NCI-H510A (cell line): ENCODE data around the gene PRKCE.

Experiments used
- DNase-seq: peaks from one replicate; lab custom pipeline; 2025; lab: John Stamatoyannopoulos, UW

Gene PRKCE

DNA sequence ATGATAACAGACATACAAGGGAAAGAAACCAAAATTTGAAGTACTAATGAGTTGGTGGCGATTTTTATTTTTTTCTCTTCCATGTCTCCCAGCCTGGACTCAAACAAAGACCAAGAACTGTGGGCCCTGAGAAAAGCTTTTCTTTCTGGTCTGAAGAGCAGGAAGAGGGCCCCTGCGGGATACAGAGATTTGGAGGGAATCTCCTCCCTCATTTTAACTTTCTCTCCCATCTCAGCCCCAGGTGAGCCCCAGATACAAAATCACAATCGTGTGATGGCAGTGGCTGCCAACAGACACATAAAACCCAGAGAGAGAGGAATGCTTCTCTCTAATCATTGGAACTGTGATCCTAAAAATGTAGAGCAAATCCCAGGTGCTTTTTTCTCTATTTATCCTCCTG is 19.5 kb upstream of the PRKCE start:
- DNase-seq: no peak

DNA sequence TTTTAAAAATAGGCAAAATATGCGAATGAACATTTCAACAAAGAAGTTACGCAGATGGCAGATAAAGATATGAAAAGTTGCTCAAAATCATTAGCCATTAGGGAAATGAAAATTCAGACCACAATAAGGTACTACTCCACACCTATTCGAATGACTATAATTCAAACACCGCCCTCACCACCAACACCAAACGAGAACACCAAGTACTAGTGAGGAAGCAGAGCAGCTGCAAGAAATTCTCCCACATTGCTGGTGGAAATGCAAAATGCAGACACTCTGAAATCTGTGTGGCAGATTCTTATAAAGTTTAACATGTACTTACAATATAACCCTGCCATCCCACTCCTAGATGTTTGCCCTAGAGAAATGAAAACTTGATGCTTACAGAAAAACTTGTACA is 17.3 kb upstream of the PRKCE start:
- no peak for DNase-seq

DNA sequence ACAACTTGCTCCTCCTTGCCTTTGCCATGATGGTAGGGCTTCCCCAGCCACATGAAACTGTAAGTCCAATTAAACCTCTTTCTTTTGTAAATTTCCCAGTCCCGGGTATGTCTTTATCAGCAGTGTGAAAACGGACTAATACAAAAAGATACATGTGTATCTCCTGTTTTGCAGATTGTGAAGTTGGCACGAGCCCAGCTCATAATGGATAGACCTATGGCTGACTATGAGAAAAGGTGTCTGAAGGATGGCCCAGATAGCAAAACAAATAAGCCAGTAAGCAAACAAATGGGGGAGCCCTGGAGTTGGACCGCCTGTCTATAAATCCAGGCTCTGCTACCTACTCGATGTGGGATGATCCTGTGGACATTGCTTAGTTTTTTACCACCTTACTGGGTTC is 15.5 kb upstream of the PRKCE start:
- DNase-seq: peak; percentile 41

DNA sequence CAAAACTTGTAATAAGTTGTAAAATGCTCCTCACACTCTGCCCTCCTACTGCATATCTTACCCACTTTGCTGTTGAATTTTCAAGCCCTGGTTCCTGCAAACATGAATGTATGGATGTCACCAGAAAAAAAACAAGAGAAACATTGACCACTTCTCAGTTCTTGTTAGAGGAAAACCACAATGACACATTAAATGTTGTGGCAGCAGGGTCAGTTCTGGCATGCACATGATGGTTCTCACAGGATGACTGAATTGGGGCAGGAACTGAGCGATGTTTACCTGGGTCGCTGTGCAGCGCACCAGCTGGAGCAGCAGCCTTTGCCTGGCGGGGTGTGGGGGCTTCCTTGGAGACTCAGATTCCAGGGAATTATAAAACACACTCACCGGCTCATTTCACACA is 14.0 kb upstream of the PRKCE start:
- DNase-seq: no peak

DNA sequence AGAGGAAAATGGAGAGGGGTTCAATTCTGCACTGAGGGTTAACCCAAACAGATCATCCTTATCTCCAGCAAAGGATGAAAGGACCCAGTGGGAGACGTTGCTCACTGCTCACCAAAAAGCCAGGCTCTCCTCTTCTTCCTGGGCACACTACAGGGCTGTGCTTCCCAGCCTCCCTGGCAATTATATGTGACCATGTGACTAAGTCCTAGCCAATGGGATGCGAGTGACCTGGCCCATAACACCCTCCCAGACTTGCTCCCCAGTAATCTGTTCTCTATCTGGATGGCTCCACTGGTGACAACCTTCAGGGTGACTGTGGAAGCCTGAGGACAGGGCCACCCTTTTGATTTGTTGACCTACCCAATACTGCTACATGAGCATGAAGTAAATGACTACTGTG is 10.9 kb upstream of the PRKCE start:
- DNase-seq: no peak

DNA sequence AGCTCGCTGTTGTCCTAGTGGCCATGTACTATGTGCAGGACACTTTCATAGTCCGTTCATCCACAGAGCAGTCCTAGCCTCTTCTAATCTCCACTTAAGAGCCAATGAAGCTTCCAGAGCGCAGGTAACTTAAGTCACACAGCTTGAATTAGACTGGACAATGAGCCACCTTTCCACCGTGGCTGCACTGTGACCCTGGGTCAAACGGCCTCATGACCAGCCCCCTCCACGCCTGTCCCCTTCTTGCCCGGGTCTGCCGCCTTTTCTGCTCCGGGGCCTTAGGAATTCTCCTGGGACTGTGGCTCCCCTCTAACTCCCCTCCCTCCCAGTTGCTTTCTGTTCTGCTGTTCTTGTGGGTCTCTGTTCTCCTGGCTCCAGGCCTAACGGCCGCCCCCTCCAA is 8.4 kb upstream of the PRKCE start:
- no peak for DNase-seq

DNA sequence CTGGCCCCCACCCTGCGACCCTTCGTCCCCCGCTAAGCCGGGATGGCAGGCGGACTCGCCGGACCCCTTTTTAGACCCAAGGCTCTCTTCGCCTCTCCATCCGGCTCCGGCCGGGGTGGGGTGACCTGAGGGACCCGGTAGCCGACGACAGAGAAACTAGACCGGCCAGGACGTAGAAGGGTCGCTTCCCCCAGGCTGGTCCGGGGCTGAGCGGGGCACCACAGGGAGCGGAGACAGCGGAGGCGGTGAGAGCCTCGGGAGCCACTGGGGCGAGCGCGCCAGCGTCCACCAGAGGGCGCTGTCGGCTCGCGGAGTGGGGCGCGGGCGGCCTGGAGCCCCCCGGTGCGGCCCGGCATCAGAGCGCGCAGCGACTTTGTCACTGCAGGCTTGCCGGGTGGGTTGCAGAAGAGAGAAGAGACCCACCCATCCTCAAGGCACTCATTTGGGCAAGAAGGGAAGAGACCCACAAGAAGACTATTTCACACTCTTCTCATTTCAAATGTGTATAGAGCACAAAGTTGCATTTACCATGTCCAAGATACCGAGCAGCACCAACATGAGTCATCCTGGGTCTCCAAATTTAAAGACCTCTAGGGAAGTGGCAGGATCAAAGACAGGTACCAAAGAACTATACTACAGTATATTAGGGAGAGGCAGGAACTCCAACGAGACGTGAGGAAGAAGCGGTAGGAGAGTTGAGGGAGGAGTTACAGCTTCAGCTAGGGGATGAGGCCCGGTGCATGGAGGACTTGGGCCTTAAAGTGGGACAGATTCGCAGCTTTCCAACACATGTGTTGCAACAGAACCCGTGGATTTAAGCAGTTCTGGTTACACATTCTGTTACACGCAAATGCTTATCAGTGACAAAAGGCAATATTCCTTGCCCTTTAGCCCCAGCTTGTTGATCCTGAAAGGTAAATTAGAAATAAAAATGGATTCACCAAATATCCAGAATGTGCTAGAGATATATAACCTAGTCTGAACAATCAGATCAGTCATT is 7.6 kb upstream of the PRKCE start:
- DNase-seq: peak; percentile 16

DNA sequence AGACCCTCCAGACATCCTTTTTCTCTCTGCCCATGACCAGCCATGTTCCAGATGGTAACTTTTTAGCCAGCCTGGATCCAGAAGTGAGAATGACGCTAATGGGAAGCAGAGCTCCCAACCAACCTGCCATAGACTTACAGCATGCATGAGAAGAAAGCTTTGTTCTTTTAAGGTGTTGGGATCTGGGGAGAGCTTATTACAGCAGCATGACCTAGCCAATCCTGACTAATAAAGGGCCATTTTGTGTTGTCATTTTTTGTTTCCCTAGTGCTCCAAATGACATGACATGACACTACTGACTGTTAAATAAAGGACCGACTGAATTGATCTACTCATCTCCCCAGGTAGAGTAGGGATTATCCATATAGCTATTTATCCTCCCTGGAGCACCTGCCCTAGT is 5.2 kb upstream of the PRKCE start:
- DNase-seq: no peak

DNA sequence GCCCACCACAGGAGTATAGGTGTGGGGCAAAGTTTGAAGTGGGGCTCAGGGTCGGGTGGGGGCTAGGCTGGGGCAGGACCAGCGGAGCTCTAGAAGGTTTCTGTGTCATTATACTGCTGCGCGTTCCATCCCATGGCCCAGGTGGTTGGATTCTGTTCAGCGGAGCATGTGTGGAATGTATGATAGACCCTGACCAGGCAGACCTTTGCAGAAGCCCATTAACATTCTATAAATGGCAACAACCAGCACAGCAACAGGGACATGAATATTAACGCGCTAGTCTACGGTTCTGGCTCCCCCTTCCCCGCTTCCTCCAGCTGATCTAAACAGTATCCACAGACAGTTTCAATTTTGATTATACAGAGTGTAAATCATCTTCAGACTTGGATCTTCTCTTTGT is 4.1 kb upstream of the PRKCE start:
- no peak for DNase-seq

DNA sequence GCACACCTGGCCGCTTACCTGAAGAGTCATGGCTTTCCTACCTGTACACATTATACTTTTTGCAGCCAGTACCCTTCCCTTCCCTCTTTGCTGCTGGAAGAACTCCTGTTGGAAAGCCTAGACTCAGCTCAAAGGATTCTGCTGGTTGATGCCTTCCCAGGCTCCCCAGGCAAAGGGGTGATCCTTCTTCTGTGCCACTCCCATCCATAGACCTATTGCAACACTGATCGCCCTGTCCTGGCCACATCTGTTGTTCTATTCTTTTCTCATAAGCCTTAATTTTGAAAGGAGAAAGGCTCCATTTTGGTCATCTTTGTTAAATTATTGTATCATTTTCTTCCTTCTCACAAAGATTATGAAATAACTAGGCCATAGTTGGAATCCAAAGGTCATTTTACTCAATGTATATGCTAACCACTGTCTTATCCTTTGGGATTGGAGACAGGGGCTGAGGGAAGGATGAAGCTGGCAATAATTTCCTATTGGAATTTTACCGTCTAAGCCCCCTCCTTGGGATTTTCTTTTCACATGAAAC is 3.4 kb upstream of the PRKCE start:
- DNase-seq: no peak

DNA sequence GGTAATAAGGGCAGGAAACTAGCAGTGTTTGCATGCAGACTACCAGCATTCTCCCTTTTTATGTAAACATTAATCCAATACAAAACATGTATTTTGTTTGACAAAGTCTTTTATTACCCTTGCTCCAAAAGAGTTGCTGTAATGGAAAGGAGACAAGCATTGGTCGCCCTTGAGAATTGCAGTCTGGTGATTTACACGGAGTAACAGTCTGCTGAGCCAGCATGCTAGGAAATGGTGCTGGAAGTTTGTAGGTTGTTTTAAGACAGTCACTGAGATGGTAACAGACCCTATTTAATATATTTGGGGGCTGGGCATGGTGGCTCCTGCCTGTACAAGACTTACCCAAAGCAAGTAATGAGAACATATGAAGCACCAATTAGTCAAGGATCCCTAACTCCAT is 2.8 kb upstream of the PRKCE start:
- DNase-seq: no peak

DNA sequence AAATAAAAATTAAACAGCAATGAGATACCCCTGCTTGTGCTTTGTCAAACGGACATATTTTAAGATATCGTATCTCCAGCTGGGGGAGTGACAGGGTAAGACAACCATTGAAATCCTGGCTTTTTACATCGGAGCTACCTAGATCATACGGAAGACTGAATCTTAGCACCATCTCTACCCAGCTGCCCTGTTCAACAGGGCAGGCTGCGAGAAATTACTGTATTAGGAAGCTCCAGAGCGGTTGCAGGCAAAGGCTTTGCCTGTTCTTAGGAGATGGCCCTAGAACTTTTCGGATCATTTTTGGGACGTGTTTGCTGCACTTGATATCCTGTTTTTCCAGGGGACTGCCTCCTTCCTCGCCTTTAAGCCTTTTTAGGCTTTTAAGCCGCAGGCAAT is 2.0 kb upstream of the PRKCE start:
- DNase-seq: no peak

DNA sequence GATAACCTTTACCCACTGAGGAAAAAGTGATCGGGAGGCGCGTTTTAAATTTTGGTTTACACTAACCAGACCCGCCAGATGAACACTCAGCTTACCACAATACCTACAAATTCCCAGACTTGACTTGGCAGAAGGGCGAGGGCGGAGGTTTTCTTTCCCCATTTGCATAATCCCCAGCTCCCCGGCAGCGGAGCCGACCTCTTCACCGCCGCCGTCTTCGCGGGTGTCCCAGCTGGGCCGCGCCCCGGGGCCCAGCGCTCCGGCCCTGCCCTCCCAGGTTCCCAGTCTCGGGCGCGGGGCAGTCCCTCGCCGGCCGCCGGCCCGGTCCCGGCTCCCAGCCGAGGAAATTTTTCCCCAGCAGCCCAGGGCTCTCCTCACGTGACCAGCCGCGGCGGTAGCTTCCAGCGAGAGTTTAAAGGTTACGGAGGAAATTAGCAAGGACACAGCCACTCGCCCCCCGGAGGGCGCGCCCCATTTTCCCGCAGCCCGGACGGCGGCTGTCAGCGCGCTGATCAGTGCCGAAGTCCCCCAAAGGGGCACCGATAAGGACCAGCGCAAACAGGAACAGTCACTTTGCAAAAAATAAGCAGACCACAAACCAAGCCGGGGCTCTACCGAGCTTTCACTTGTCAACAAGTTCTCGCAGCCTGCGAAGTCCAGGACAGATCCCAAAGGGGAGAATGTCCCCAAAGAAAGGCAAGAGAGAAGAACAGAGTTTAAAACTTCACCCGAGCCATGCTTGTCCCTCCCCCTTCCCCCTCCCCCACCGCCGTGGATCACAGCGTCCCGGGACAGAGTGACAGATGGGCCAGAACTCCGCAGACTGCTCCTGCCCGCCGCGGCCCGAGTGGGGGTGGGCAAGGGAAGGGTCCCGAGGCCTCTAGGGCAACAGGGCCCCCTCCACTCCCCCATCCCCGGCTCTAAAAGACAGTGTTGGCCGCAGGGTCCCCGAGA is 1.3 kb upstream of the PRKCE start:
- peak; percentile 21 for DNase-seq

DNA sequence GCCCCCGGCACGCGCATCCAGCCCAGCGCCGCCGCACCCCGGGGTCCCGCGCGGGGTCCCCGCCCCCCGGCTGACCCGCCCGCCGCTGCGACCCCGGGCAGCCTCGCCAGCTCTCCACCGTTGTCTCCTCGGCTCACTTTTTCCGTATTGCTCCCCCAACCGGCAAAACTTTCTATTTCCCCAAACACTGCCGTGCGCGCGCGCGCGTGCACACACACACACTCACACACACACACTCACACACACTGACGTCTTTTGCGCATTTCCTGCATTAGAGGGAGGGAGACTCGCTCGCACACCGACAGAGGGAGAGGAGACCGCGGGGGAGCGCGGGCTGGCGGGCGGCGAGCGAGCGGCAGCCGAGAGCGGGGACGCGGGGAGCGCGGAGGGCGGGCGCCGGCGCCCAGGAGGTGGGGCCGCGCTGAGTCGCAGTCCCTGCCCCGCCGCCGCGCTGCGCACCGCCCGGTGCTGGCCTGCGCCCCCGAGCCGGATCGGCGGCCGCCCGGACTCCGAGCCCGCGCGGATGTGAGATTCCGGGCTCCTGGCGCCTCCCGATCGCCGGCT is 542 bp upstream of the PRKCE start:
- DNase-seq: peak; percentile 63

DNA sequence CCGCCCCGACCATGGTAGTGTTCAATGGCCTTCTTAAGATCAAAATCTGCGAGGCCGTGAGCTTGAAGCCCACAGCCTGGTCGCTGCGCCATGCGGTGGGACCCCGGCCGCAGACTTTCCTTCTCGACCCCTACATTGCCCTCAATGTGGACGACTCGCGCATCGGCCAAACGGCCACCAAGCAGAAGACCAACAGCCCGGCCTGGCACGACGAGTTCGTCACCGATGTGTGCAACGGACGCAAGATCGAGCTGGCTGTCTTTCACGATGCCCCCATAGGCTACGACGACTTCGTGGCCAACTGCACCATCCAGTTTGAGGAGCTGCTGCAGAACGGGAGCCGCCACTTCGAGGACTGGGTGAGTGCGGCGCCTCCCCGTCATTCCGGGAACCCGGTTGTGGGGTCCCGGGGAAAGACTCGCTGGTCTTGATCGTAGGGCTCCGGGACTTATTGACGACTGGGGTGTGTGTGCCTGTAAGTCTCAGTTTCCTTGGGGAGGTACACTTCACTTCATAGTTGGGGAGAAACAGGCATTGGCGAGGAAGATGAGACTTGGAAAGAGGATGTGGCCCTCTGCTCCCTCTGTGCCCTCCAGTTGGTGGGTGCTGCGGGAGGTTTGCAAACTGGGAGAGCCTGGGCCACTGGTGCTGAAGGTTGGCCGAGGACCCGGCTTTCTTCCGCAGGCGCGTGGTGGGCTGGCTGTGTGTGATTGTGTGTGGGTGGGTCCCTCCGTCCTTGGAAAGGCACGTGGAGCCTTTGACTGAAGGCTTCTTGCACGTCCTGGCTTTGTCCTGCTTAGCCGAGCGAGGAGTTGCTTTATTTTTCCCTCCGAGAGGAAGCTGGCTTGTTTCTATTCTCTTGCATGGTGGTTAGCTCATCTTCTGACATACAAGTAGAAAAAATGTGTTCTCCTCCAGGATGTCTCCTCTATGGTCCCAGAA is 886 bp downstream of the PRKCE start:
- peak; percentile 10 for DNase-seq

DNA sequence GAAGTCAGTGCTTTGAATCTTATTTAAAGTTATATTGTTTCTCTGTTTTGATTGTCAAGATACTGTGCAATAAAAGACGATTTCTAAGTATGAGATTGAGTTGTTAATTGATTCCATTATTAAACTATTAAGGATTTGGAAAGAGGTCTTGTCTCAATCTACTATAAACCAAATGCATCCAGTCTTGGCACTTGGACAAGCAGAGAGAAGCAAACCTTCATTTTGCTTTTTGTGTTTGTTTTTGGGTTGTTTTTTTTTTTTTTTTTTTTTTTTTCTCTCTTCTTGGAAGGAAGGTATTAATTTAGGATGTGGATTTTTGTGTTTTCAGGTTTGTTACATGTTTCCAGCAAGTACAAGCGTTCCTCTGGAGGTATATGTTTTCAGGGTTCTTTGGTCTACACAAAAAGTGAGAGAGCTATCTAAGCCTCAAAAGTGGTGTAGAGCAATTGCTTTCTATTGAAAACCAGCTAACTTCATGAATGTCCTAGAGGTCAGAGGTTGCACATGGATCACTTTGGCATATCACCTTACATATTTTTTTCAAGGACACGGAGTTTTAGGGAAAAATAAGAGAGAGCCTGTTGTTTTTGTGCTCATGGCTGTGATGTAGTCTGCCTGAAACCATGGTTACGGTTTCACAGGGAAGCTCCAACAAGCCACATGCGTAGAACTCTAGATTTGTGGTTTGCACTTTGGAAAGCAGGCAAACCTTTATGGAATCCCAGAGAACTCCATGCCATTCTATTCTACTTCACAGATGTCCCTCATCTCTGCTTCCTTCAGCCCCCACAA is 1.8 kb downstream of the PRKCE start:
- no peak for DNase-seq

DNA sequence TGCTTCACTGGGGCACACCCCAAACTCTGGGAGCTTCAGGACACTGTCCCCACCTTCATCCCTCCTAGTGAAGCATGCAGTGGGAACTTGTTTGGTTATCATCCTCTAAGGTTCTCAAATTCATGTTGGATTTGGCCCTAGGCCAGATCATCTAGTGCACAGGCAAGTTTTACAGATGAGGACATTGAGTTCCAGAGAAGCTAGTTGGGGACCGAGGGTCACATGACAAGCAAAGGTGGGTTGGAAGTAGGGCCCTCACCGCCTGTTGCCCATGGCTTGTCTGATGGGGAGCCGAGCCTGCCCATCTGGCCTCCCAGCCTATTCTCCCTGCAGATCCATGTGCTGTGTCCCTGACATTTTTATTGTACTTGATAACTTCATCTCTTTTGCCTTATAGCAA is 2.8 kb downstream of the PRKCE start:
- DNase-seq: peak; percentile 36

DNA sequence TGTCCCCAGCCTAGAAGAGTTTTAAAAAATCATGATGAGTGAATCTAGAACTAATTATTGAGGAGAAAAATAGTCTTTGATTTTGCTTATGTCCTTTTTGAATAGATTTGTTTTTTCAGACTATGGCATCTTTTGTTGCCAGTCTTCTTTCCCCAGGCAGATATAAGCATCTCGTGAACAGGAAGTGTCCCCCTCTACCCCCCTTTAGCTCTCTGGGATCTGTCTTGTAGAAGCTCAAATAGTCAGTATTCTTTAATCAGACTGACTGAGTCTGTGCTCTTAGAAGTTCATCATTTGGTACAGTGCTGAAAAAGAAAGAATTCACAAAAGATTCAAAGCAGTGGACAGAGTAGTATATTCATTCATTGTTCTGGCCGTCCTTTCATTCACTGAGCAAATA is 10.4 kb downstream of the PRKCE start:
- no peak for DNase-seq

DNA sequence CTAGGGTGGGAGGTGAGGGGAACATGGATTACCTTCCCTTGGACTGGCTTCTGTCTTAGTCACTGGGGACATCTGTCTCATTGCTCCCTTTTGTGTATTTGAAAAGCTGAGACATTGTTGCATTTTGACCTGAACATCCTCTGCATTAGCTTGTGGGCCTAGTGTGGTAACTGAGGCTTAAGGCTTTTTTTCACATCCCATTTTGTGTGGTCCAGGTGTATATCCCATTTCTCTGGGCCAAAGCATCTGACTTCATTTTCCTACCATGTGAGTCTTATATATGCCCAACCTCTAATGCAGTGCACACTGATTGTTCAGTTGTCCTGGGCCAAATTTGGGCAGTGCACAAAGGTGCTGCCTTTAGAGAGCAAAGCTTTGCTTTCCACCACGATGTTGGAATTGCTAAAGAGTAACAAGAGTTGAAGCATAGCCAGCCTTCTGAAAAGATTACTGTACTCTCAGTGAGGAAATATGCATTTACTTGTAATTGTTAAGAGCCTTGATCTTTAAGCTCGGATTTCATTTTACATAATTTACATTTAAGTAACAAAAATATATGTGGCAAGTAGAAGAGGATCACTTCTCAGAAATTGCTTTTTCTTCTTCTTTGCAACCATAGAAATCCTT is 13.3 kb downstream of the PRKCE start:
- no peak for DNase-seq

DNA sequence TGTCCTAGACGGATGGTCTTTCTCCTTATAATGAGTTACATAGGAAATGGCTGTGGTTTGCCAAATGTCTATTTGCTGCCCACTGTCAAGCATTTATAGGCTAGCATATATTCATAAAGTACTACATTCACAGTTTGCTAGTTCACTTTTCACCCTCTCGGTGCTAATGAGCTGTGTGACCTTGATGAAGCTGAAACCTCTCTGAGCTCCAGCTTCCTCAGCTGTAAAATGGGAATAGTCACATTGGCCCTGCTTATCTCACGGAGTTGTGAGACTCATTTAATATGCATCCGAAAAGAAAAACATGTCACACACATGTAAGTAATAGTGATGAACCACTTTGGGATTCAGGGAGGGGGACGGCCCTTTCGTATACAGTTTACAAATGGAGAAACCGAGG is 17.0 kb downstream of the PRKCE start:
- DNase-seq: no peak
